ENCODE measurements around the gene ENDOV. TPM values are rescaled to one million over a fixed set of nuclear protein-coding genes. Genes with fewer than 3 reads are reported as not detected.

Gene ENDOV
- polyA plus RNA-seq, 1 donor (not counting 4 experiments of a cell fraction or from before 2014, with no cell fraction given) = 10.9 TPM

GRCh38 chr17:80386341-80386740 lies 28.6 kb upstream of the ENDOV start:
- H3K36me3 ChIP-seq (ENCODE audit: control insufficient read depth in 2 of 2, extremely low read depth in 1 of 2, insufficient read depth in 2 of 2, low read length in 2 of 2) = peaks cover 40 to 62% of the 10 kb centered on the region in 2 experiments
- no peaks in the 10 kb centered on the region for H3K79me2 ChIP-seq (ENCODE audit: control insufficient read depth, insufficient read depth, low read length)
- H3K9me3 ChIP-seq (ENCODE audit: control insufficient read depth, low read depth, low read length) = no peaks in the 10 kb centered on the region
- dilution Hi-C loops (cut with MboI; ENCODE audit: extremely low pct_ligation_motif_present, low sequenced_read_pairs) = no loop called here
- no peak overlapping the region for H3K4me3 ChIP-seq (ENCODE audit: control insufficient read depth in 2 of 3, extremely low read depth in 1 of 3, insufficient read depth in 2 of 3, low read depth in 1 of 3, low read length in 3 of 3)
- no peaks in the 10 kb centered on the region for H3K9me1 ChIP-seq (ENCODE audit: control insufficient read depth, extremely low read depth, insufficient read depth, low read length)
- no peak overlapping the region for H3K9ac ChIP-seq (ENCODE audit: control insufficient read depth, extremely low read depth, insufficient read depth, low read length)
- no peaks in the 10 kb centered on the region for H3K4me1 ChIP-seq (ENCODE audit: control insufficient read depth, extremely low read depth, insufficient read depth, low read length)
- TF ChIP-seq CTCF (optimal IDR thresholded peaks at IDR 0.05 in 1 of 3, IDR thresholded peaks at IDR 0.05 in 1 of 3, conservative IDR thresholded peaks at IDR 0.05 in 1 of 3; ENCODE audit: extremely low read depth in 1 of 3, insufficient read depth in 2 of 3, low read length in 3 of 3) (no peak), EZH2 (IDR thresholded peaks at IDR 0.05; ENCODE audit: low read length) (no peak)
- no peak overlapping the region for H2AFZ ChIP-seq (ENCODE audit: control insufficient read depth, low read length)
- H3K27me3 ChIP-seq (ENCODE audit: control insufficient read depth, extremely low read depth, insufficient read depth, low read length) = no peaks in the 10 kb centered on the region
- no peaks in the 10 kb centered on the region for H4K20me1 ChIP-seq (ENCODE audit: control insufficient read depth, extremely low read depth, insufficient read depth, low read length)
- no peak overlapping the region for H3K4me2 ChIP-seq (ENCODE audit: control insufficient read depth, extremely low read depth, insufficient read depth, low read depth, low read length)
- no peak overlapping the region for H3K27ac ChIP-seq (ENCODE audit: control insufficient read depth, insufficient read depth, low read length)
- FAIRE-seq = no peak
- DNase-seq (ENCODE audit: low read depth, low spot score) = no peak

GRCh38 chr17:80387071-80387470 lies 27.9 kb upstream of the ENDOV start:
- Histone ChIP-seq H3K9me1 (ENCODE audit: control insufficient read depth, extremely low read depth, insufficient read depth, low read length) (no peaks in the 10 kb centered on the region), H4K20me1 (ENCODE audit: control insufficient read depth, extremely low read depth, insufficient read depth, low read length) (no peaks in the 10 kb centered on the region), H3K79me2 (ENCODE audit: control insufficient read depth, insufficient read depth, low read length) (no peaks in the 10 kb centered on the region), H3K4me3 (ENCODE audit: control insufficient read depth in 2 of 3, extremely low read depth in 1 of 3, insufficient read depth in 2 of 3, low read depth in 1 of 3, low read length in 3 of 3) (no peak overlapping the region), H3K9ac (ENCODE audit: control insufficient read depth, extremely low read depth, insufficient read depth, low read length) (no peak overlapping the region), H3K4me1 (ENCODE audit: control insufficient read depth, extremely low read depth, insufficient read depth, low read length) (no peaks in the 10 kb centered on the region), H2AFZ (ENCODE audit: control insufficient read depth, low read length) (no peak overlapping the region), H3K9me3 (ENCODE audit: control insufficient read depth, low read depth, low read length) (no peaks in the 10 kb centered on the region), H3K27ac (ENCODE audit: control insufficient read depth, insufficient read depth, low read length) (no peak overlapping the region), H3K27me3 (ENCODE audit: control insufficient read depth, extremely low read depth, insufficient read depth, low read length) (no peaks in the 10 kb centered on the region), H3K4me2 (ENCODE audit: control insufficient read depth, extremely low read depth, insufficient read depth, low read depth, low read length) (no peak overlapping the region), H3K36me3 (ENCODE audit: control insufficient read depth in 2 of 2, extremely low read depth in 1 of 2, insufficient read depth in 2 of 2, low read length in 2 of 2) (peaks cover 41 to 59% of the 10 kb centered on the region in 2 experiments)
- no peak for FAIRE-seq
- no peak for TF ChIP-seq CTCF (optimal IDR thresholded peaks at IDR 0.05 in 1 of 3, IDR thresholded peaks at IDR 0.05 in 1 of 3, conservative IDR thresholded peaks at IDR 0.05 in 1 of 3; ENCODE audit: extremely low read depth in 1 of 3, insufficient read depth in 2 of 3, low read length in 3 of 3)
- TF ChIP-seq EZH2 (IDR thresholded peaks at IDR 0.05; ENCODE audit: low read length) = no peak
- DNase-seq (ENCODE audit: low read depth, low spot score) = no peak
- dilution Hi-C loops (cut with MboI; ENCODE audit: extremely low pct_ligation_motif_present, low sequenced_read_pairs) = no loop called here
